Neural cell (in vitro differentiated cells): ENCODE data around the gene DNPEP.

Experiments
- POLR2AphosphoS5 ChIP-seq: IDR thresholded peaks from 2 replicates; pipeline ENCODE4 v1.6.1; 2012
- TF ChIP-seq, protein P1 (sequence below): IDR thresholded peaks from 2 replicates; pipeline ENCODE4 v1.6.1; 2012; ENCODE audit warnings: borderline replicate concordance
- TF ChIP-seq, protein P2 (sequence below): fragments of 450-650 bp; IDR thresholded peaks from 2 replicates; pipeline ENCODE4 v1.5.1; 2014; ENCODE audit warnings: antibody characterized with exemption, mild to moderate bottlenecking, moderate library complexity; ENCODE audit not compliant: poor library complexity, severe bottlenecking

DNA sequence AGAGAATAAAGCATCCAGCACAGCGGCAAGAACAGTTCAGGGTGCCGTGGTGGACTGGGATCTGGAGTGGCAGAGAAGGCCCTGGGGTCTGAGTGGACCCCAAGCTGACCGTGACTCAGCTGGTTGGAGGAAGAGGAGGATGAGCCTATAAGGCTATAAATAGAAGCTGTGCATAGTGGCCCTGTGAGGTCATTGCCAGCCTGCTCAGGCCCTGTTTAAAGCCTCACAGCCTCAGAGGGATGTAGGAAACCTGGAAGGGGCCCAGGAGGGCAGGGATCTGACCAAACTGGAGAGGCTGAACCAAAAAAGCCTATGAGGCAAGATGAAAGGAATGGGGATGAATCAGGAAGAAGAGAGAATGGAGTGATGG, 19.1 kb upstream of the DNPEP start:
- TF ChIP-seq POLR2AphosphoS5: no peak
- TF ChIP-seq, protein P1, sequence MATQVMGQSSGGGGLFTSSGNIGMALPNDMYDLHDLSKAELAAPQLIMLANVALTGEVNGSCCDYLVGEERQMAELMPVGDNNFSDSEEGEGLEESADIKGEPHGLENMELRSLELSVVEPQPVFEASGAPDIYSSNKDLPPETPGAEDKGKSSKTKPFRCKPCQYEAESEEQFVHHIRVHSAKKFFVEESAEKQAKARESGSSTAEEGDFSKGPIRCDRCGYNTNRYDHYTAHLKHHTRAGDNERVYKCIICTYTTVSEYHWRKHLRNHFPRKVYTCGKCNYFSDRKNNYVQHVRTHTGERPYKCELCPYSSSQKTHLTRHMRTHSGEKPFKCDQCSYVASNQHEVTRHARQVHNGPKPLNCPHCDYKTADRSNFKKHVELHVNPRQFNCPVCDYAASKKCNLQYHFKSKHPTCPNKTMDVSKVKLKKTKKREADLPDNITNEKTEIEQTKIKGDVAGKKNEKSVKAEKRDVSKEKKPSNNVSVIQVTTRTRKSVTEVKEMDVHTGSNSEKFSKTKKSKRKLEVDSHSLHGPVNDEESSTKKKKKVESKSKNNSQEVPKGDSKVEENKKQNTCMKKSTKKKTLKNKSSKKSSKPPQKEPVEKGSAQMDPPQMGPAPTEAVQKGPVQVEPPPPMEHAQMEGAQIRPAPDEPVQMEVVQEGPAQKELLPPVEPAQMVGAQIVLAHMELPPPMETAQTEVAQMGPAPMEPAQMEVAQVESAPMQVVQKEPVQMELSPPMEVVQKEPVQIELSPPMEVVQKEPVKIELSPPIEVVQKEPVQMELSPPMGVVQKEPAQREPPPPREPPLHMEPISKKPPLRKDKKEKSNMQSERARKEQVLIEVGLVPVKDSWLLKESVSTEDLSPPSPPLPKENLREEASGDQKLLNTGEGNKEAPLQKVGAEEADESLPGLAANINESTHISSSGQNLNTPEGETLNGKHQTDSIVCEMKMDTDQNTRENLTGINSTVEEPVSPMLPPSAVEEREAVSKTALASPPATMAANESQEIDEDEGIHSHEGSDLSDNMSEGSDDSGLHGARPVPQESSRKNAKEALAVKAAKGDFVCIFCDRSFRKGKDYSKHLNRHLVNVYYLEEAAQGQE: no peak
- TF ChIP-seq, protein P2, sequence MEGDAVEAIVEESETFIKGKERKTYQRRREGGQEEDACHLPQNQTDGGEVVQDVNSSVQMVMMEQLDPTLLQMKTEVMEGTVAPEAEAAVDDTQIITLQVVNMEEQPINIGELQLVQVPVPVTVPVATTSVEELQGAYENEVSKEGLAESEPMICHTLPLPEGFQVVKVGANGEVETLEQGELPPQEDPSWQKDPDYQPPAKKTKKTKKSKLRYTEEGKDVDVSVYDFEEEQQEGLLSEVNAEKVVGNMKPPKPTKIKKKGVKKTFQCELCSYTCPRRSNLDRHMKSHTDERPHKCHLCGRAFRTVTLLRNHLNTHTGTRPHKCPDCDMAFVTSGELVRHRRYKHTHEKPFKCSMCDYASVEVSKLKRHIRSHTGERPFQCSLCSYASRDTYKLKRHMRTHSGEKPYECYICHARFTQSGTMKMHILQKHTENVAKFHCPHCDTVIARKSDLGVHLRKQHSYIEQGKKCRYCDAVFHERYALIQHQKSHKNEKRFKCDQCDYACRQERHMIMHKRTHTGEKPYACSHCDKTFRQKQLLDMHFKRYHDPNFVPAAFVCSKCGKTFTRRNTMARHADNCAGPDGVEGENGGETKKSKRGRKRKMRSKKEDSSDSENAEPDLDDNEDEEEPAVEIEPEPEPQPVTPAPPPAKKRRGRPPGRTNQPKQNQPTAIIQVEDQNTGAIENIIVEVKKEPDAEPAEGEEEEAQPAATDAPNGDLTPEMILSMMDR: no peak
